Fibroblast of villous mesenchyme (primary cell): ENCODE results near the gene NUTM2D. TPM values are rescaled to one million over a fixed set of nuclear protein-coding genes. Genes with fewer than 3 reads are reported as not detected.

Source experiments
- small RNA-seq: library from RNA; depleted of rRNA; stranded (forward); fragments of <200 nt; gene quantifications from one replicate; pipeline ENCODE3, GENCODE V24; 2012
- total RNA-seq: library from RNA; depleted of rRNA; stranded (reverse); fragments of >200 nt; gene quantifications from 2 replicates; pipeline ENCODE4 v1.2.3, GENCODE V29; 2012

The NUTM2D gene
- total RNA-seq, 1 donor, result 0.43 TPM

Small RNAs within 50 kb of the gene (small RNA-seq; reads per million reads assigned to genes)
- gene AL355334.1, result not detected

Other genes starting within 250 kb of the NUTM2D start
- gene NUTM2A, start 132.3 kb upstream of the NUTM2D start, total RNA-seq, result under 0.01 and 0.43 TPM in 2 replicates
- gene MINPP1, start 147.1 kb downstream of the NUTM2D start, total RNA-seq, result 30.0 and 52.7 TPM in 2 replicates